Measurements from ENCODE around the gene CAMTA1.

DNA sequence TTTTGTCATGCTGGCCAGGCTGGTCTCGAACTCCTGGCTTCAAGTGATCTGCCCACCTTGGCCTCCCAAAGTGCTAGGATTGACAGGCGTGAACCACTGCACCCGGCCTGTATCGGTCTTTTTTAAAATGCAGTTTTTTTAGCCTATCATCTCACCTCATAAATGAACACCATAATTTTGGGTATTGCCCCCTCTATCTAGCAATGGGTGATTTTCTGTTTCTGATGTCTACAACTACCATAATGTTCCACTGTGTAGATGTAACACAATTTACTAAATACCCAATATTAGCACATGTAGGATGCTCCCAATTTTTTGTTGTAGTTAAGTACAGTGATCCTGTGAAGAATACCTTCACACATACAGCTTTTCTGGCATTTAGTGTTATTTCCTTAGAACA, 2.0 kb upstream of the CAMTA1 start:
- TF ChIP-seq, protein P1, sequence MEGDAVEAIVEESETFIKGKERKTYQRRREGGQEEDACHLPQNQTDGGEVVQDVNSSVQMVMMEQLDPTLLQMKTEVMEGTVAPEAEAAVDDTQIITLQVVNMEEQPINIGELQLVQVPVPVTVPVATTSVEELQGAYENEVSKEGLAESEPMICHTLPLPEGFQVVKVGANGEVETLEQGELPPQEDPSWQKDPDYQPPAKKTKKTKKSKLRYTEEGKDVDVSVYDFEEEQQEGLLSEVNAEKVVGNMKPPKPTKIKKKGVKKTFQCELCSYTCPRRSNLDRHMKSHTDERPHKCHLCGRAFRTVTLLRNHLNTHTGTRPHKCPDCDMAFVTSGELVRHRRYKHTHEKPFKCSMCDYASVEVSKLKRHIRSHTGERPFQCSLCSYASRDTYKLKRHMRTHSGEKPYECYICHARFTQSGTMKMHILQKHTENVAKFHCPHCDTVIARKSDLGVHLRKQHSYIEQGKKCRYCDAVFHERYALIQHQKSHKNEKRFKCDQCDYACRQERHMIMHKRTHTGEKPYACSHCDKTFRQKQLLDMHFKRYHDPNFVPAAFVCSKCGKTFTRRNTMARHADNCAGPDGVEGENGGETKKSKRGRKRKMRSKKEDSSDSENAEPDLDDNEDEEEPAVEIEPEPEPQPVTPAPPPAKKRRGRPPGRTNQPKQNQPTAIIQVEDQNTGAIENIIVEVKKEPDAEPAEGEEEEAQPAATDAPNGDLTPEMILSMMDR (IDR thresholded peaks at IDR 0.05) = no peak
- no peak for TF ChIP-seq EP300 (IDR thresholded peaks at IDR 0.05)
- no peak for TF ChIP-seq POLR2A (IDR thresholded peaks at IDR 0.05)
